Measurements from ENCODE around the gene EIF4A2. TPM values are rescaled to one million over a fixed set of nuclear protein-coding genes. Genes with fewer than 3 reads are reported as not detected.

EIF4A2 gene
- total and polyA plus RNA-seq, 12 donors, result 221 to 791 (median 517) TPM

DNA sequence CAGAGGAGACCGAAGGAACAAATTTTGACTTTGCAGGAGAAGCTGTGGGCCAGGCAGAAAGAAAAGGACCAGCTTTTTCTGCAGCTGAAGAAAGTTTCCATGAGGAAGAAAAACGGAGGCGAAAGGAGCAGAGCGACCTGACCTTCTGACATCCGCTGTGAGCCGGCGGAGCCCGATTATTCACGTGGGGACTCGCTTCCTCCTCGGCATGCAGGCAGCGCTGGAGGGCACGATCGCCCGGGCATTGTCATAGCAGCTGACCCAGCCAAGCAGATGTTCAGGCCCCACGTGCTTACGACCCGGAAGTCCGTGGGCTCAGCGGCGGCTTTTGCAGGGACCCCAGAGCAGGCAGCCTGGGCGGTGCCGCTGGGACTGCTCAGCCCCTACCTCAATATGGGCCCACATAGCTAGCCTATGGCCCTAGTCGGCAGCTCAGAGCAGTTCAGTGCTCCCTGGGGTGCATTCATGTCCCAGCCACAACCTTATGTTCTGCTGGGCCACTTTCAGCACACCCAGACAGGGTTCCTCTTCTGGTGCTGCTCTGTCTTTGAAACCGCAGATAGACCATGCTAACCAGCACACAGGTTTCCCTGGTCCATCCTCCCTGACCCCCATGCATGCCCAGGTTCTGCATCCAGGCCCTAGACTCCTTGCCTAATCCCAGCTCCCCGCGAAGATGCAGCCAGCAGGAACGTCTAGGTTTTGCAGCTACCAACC is 10.5 kb upstream of the EIF4A2 start:
- no peak for TF ChIP-seq POLR2A (IDR thresholded peaks at IDR 0.05)
- TF ChIP-seq, protein P1, sequence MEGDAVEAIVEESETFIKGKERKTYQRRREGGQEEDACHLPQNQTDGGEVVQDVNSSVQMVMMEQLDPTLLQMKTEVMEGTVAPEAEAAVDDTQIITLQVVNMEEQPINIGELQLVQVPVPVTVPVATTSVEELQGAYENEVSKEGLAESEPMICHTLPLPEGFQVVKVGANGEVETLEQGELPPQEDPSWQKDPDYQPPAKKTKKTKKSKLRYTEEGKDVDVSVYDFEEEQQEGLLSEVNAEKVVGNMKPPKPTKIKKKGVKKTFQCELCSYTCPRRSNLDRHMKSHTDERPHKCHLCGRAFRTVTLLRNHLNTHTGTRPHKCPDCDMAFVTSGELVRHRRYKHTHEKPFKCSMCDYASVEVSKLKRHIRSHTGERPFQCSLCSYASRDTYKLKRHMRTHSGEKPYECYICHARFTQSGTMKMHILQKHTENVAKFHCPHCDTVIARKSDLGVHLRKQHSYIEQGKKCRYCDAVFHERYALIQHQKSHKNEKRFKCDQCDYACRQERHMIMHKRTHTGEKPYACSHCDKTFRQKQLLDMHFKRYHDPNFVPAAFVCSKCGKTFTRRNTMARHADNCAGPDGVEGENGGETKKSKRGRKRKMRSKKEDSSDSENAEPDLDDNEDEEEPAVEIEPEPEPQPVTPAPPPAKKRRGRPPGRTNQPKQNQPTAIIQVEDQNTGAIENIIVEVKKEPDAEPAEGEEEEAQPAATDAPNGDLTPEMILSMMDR (IDR thresholded peaks at IDR 0.05), result no peak
- Histone ChIP-seq H3K4me3 (peak overlapping the region in 2 of 4 donors; percentile 1 to 62), H3K27ac (peak overlapping the region in 2 of 5 donors; percentile 65 to 77), H3K9me3 (replicated peaks in 1 of 3) (no peaks in the 10 kb centered on the region), H3K36me3 (replicated peaks in 1 of 2) (no peaks in the 10 kb centered on the region), H3K4me1 (replicated peaks in 1 of 2) (no peaks in the 10 kb centered on the region), H3K27me3 (no peaks in the 10 kb centered on the region)
- peak; percentile 56 to 83 (median 71) for DNase-seq
- WGBS, 4 donors, result 21 to 25% (median 22%) methylated on average over 19 to 28 of the region's 28 CpGs
- intact Hi-C loops (cut with DNase I), result no loop called here

DNA sequence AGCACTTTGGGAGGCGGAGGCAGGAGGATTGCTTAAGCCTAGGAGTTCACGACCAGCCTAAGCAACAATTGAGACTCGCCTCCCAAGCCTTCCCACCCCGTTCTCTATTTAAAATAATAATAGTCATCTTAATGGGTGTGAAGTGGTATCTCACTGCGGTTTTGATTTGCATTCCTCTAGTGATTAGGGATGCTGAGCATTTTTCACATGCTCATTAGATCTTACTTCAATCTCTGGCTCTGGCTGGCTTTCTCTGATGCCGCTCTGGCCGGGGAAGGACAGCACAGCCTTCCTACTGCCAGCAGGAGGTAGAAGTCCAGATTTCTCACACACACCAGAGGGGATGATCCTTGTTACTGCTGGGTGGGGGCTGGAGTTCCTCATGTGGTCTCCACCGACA is 7.4 kb upstream of the EIF4A2 start:
- DNase-seq, result no peak
- H3K27ac ChIP-seq, result no peak overlapping the region
- WGBS, 4 donors, result 72 to 75% (median 74%) methylated on average over 5 to 8 of the region's 8 CpGs
- TF ChIP-seq, protein P1 (IDR thresholded peaks at IDR 0.05), result no peak
- TF ChIP-seq POLR2A (IDR thresholded peaks at IDR 0.05), result no peak
- H3K4me3 ChIP-seq, result no peak overlapping the region
- H3K9me3 ChIP-seq (replicated peaks in 1 of 3), result no peaks in the 10 kb centered on the region
- H3K27me3 ChIP-seq, result no peaks in the 10 kb centered on the region
- no peaks in the 10 kb centered on the region for H3K36me3 ChIP-seq (replicated peaks in 1 of 2)
- intact Hi-C loops (cut with DNase I), result no loop called here
- H3K4me1 ChIP-seq (replicated peaks in 1 of 2), result no peaks in the 10 kb centered on the region

DNA sequence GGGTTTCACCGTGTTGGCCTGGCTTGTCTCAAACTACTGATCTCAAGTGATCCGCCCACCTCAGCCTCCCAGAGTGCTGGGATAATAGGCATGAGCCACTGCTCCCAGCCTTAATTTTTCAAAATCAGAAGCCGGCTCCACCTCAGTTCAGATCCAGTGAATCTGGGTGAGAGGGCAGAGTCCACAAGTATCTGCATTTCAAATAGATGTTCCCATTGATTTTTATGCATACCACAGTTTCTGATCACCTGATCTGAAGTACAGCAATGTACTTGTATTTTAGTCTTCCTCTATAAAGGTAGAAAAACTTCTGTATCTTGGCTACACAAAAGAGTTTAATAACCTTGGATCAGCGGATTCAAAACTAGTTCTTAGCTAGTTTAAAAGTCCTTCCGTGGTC is 4.2 kb upstream of the EIF4A2 start:
- Histone ChIP-seq H3K9me3 (replicated peaks in 1 of 3) (no peaks in the 10 kb centered on the region), H3K27me3 (no peaks in the 10 kb centered on the region), H3K4me3 (no peak overlapping the region), H3K4me1 (replicated peaks in 1 of 2) (peaks cover 0 to 6% of the 10 kb centered on the region in 2 donors), H3K36me3 (replicated peaks in 1 of 2) (peaks cover 0 to 1% of the 10 kb centered on the region in 2 donors), H3K27ac (no peak overlapping the region)
- 87 to 94% (median 92%) methylated on average over 5 of the region's 5 CpGs for WGBS, 4 donors
- TF ChIP-seq POLR2A (IDR thresholded peaks at IDR 0.05), result no peak
- DNase-seq, result no peak
- intact Hi-C loops (cut with DNase I), result no loop called here

DNA sequence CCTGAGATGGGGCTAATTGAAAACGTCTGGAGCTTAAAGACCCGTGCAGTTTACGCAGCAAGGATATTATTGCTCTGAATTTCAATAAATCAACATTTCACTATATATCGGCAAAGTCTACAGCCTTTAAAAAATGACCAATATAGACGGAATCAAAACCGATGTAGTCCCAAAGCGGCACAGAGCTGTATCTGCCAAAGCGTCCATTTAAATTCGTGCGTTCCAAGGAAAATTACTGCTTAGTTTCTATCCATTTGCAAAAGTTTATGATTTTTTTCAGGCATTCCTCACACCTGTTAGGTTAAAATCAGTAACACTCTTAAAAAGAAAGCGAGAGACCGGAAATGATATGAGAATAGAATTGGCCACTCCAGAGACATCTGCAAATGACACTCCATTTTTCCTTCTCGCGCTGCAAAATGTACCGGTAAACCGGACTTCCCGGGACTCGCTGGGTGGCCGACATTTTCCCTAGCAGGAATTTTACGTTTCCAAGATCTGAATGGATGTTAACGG is 777 bp upstream of the EIF4A2 start:
- Histone ChIP-seq H3K27ac (peak overlapping the region; percentile 71 to 99 (median 96)), H3K36me3 (replicated peaks in 1 of 2) (peaks cover 0 to 35% of the 10 kb centered on the region in 2 donors), H3K9me3 (replicated peaks in 1 of 3) (no peaks in the 10 kb centered on the region), H3K4me3 (peak overlapping the region; percentile 13 to 93 (median 64)), H3K4me1 (replicated peaks in 1 of 2) (peaks cover 15 to 36% of the 10 kb centered on the region in 2 donors), H3K27me3 (no peaks in the 10 kb centered on the region)
- WGBS, 4 donors, result 1 to 3% (median 2%) methylated on average over 20 to 21 of the region's 21 CpGs
- intact Hi-C loops (cut with DNase I), result no loop called here
- TF ChIP-seq POLR2A (IDR thresholded peaks at IDR 0.05), result no peak
- DNase-seq, result no peak

DNA sequence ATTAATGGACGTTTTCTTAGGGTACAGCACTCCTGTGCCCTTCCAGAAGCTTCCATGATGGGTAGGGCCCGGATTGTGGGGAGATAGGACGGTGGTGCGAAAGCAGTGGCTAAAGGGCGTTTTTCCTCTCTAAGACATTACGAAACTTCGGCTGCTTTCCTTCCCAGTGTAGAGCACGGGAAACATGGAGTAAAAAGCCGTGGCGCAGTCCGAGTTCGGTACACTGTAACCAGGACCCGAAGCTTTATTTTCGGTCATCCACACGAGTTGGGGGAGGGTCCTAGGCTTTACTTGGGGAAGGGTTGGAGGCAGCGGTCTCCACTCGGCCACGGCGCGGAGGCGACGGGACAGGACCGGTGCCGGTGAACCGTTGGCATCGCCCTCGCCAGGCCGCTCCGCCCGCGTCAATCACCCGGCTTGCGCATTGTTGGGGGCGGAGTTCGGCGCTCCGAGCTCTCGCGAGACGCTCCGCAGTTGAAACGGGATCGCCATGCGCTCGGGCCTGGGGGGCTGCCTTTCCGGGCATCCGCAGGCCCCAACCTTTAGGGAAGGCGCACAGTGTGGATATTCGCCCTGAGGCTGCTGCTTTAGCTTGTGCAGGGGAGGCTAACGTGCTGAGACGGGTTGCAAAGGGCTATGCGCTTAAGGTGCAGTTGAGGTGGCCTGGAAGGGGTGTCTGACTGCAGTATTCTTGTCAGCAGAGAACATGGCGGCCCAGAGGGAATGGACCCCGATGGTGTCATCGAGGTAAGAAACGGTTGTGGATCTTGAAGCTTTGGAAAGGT is 546 bp downstream of the EIF4A2 start:
- no peaks in the 10 kb centered on the region for H3K27me3 ChIP-seq
- H3K9me3 ChIP-seq (replicated peaks in 1 of 3), result no peaks in the 10 kb centered on the region
- intact Hi-C loops (cut with DNase I), result no loop called here
- H3K27ac ChIP-seq, result peak overlapping the region; percentile 71 to 99 (median 96)
- DNase-seq, result peak; percentile 84 to 93 (median 91)
- WGBS, 4 donors, result 0% methylated on average over 13 to 56 of the region's 56 CpGs
- peak overlapping the region; percentile 50 to 93 (median 68) for H3K4me3 ChIP-seq
- TF ChIP-seq, protein P1 (IDR thresholded peaks at IDR 0.05), result no peak
- peak; percentile 43 to 50 for TF ChIP-seq POLR2A (IDR thresholded peaks at IDR 0.05)
- peaks cover 15 to 47% of the 10 kb centered on the region in 2 donors for H3K4me1 ChIP-seq (replicated peaks in 1 of 2)
- peaks cover 0 to 48% of the 10 kb centered on the region in 2 donors for H3K36me3 ChIP-seq (replicated peaks in 1 of 2)
